HEK293 (cell line): Measurements from ENCODE around the gene DGKH.
A peak's percentile ranks its signal among the peaks of the same experiment; 100 is the strongest.

Source experiments
- CTCF ChIA-PET: fragments of 350-600 bp; formaldehyde crosslinking; extraction: SDS; loops from one replicate; lab custom pipeline; 2021; ENCODE audit warnings: antibody characterized with exemption; lab: Yijun Ruan, JAX
- POLR2A ChIA-PET: fragments of 300-600 bp; formaldehyde crosslinking; extraction: SDS; loops from one replicate; lab custom pipeline; 2020; ENCODE audit warnings: antibody characterized with exemption, inconsistent platforms; lab: Yijun Ruan, JAX
- H3K27ac ChIP-seq: fragments of 200-500 bp; sonication (Bioruptor generic); 2 replicates; pipeline ENCODE4 v1.5.1; 2014; ENCODE audit warnings: low read depth, low read length, control low read depth, inconsistent platforms; ENCODE audit errors: extremely low read depth
- H3K36me3 ChIP-seq, 2 experiments: fragments of 200-500 bp in 1 of 2; sonication (Bioruptor generic) in 1 of 2; 1 replicate in 1 of 2; 2 replicates in 1 of 2; pipeline ENCODE4 v1.5.1; 2014 to 2017; ENCODE audit warnings: inconsistent platforms in 2 of 2, low read length in 2 of 2; ENCODE audit not compliant: control insufficient read depth in 2 of 2, insufficient read depth in 1 of 2
- H3K4me1 ChIP-seq: fragments of 200-500 bp; sonication (Bioruptor generic); 2 replicates; pipeline ENCODE4 v1.5.1; 2014; ENCODE audit warnings: mild to moderate bottlenecking, low read length, inconsistent platforms; ENCODE audit not compliant: control insufficient read depth, insufficient read depth
- H3K4me3 ChIP-seq: 2 replicates; pipeline ENCODE4 v1.5.1; 2011; ENCODE audit warnings: low read depth, mild to moderate bottlenecking, control low read depth, low read length, moderate library complexity
- H3K9me3 ChIP-seq: fragments of 200-500 bp; sonication (Bioruptor generic); 2 replicates; pipeline ENCODE4 v1.5.1; 2014; ENCODE audit warnings: low read depth, low read length, inconsistent platforms; ENCODE audit not compliant: control insufficient read depth, insufficient read depth
- BCL11A ChIP-seq: fragments of 450-650 bp; formaldehyde crosslinking; IDR thresholded peaks from 2 replicates; pipeline ENCODE4 v1.5.1; 2016; ENCODE audit warnings: low read depth, missing biosample characterization, missing genetic modification characterization
- EGR2 ChIP-seq: fragments of 450-650 bp; formaldehyde crosslinking; IDR thresholded peaks from 2 replicates; pipeline ENCODE4 v1.5.1; 2016; ENCODE audit warnings: low read depth, missing biosample characterization, missing genetic modification characterization
- GFI1B ChIP-seq: fragments of 450-650 bp; formaldehyde crosslinking; IDR thresholded peaks from 2 replicates; pipeline ENCODE4 v1.5.1; 2016; ENCODE audit warnings: missing biosample characterization, missing genetic modification characterization
- HIC1 ChIP-seq: fragments of 450-650 bp; formaldehyde crosslinking; IDR thresholded peaks from 2 replicates; pipeline ENCODE4 v1.5.1; 2016; ENCODE audit warnings: missing biosample characterization, missing genetic modification characterization
- ZBTB20 ChIP-seq: fragments of 450-650 bp; formaldehyde crosslinking; IDR thresholded peaks from 2 replicates; pipeline ENCODE4 v1.5.1; 2016; ENCODE audit warnings: missing biosample characterization, missing genetic modification characterization
- ZBTB48 ChIP-seq: fragments of 450-650 bp; formaldehyde crosslinking; IDR thresholded peaks from 2 replicates; pipeline ENCODE4 v1.5.1; 2016; ENCODE audit warnings: missing biosample characterization, missing genetic modification characterization
- ZFHX2 ChIP-seq: fragments of 450-650 bp; formaldehyde crosslinking; conservative IDR thresholded peaks from 2 replicates; pipeline ENCODE4 v1.5.1; 2016; ENCODE audit warnings: missing biosample characterization, missing genetic modification characterization
- ZNF24 ChIP-seq: fragments of 450-650 bp; formaldehyde crosslinking; IDR thresholded peaks from 2 replicates; pipeline ENCODE4 v1.5.1; 2016; ENCODE audit warnings: missing biosample characterization, missing genetic modification characterization
- ZNF501 ChIP-seq: fragments of 450-650 bp; formaldehyde crosslinking; IDR thresholded peaks from 2 replicates; pipeline ENCODE4 v1.5.1; 2016; ENCODE audit warnings: missing biosample characterization, missing genetic modification characterization
- ZNF514 ChIP-seq: fragments of 450-650 bp; formaldehyde crosslinking; IDR thresholded peaks from 2 replicates; pipeline ENCODE4 v1.5.1; 2016; ENCODE audit warnings: missing biosample characterization, missing genetic modification characterization
- ZNF76 ChIP-seq: fragments of 450-650 bp; formaldehyde crosslinking; IDR thresholded peaks from 2 replicates; pipeline ENCODE4; 2016; ENCODE audit warnings: low read depth, missing biosample characterization, missing genetic modification characterization, borderline replicate concordance
- ZNF777 ChIP-seq: fragments of 450-650 bp; formaldehyde crosslinking; IDR thresholded peaks from 2 replicates; pipeline ENCODE4 v1.5.1; 2017; ENCODE audit warnings: missing biosample characterization, missing genetic modification characterization, borderline replicate concordance
- ZNF785 ChIP-seq: fragments of 450-650 bp; formaldehyde crosslinking; IDR thresholded peaks from 2 replicates; pipeline ENCODE4 v1.5.1; 2016; ENCODE audit warnings: missing biosample characterization, missing genetic modification characterization
- ZNF792 ChIP-seq: fragments of 450-650 bp; formaldehyde crosslinking; IDR thresholded peaks from 2 replicates; pipeline ENCODE4 v1.5.1; 2016; ENCODE audit warnings: missing biosample characterization, missing genetic modification characterization
- ZSCAN4 ChIP-seq: fragments of 450-650 bp; formaldehyde crosslinking; IDR thresholded peaks from 2 replicates; pipeline ENCODE4 v1.5.1; 2017; ENCODE audit warnings: missing biosample characterization, missing genetic modification characterization
- TF ChIP-seq, protein P1 (sequence below): sonication (generic); formaldehyde crosslinking; IDR thresholded peaks from 2 replicates; pipeline ENCODE4 v1.8.1; 2022; ENCODE audit warnings: mild to moderate bottlenecking, moderate library complexity, missing genetic modification reagents
- TF ChIP-seq, protein P2 (sequence below): fragments of 450-650 bp; formaldehyde crosslinking; optimal IDR thresholded peaks from 2 replicates; pipeline ENCODE3; 2016; ENCODE audit warnings: missing biosample characterization, mild to moderate bottlenecking, missing genetic modification characterization
- TF ChIP-seq, protein P3 (sequence below): fragments of 450-650 bp; formaldehyde crosslinking; IDR thresholded peaks from 2 replicates; pipeline ENCODE4 v1.5.1; 2016; ENCODE audit warnings: missing biosample characterization, missing genetic modification characterization

Gene DGKH

GRCh38 chr13:42277618-42278276, 229.3 kb downstream of the DGKH start (continued):
- TF ChIP-seq, protein P1, sequence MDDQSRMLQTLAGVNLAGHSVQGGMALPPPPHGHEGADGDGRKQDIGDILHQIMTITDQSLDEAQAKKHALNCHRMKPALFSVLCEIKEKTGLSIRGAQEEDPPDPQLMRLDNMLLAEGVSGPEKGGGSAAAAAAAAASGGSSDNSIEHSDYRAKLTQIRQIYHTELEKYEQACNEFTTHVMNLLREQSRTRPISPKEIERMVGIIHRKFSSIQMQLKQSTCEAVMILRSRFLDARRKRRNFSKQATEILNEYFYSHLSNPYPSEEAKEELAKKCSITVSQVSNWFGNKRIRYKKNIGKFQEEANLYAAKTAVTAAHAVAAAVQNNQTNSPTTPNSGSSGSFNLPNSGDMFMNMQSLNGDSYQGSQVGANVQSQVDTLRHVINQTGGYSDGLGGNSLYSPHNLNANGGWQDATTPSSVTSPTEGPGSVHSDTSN (CRISPR knock-in tag): no peak
- TF ChIP-seq GFI1B (tag by site-specific recombination) (no peak), ZNF792 (no peak), ZNF501 (tag by site-specific recombination) (no peak), ZNF24 (tag by site-specific recombination) (no peak), ZNF514 (no peak), ZBTB20 (tag by site-specific recombination) (no peak), ZBTB48 (tag by site-specific recombination) (no peak)

- TF ChIP-seq ZNF76 (tag by site-specific recombination): no peak
- TF ChIP-seq ZFHX2 (tag by site-specific recombination): peak; percentile 67
- TF ChIP-seq HIC1 (tag by site-specific recombination): no peak
- peak; percentile 75 for TF ChIP-seq ZSCAN4
- TF ChIP-seq BCL11A (tag by site-specific recombination): no peak
- no peak for TF ChIP-seq ZNF777
- TF ChIP-seq, protein P2, sequence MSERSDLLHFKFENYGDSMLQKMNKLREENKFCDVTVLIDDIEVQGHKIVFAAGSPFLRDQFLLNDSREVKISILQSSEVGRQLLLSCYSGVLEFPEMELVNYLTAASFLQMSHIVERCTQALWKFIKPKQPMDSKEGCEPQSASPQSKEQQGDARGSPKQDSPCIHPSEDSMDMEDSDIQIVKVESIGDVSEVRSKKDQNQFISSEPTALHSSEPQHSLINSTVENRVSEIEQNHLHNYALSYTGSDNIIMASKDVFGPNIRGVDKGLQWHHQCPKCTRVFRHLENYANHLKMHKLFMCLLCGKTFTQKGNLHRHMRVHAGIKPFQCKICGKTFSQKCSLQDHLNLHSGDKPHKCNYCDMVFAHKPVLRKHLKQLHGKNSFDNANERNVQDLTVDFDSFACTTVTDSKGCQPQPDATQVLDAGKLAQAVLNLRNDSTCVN (tag by site-specific recombination): peak; percentile 11
- TF ChIP-seq ZNF785 (tag by site-specific recombination): no peak
- TF ChIP-seq ZNF501 (tag by site-specific recombination): no peak
- peak; percentile 62 for TF ChIP-seq EGR2 (tag by site-specific recombination)
- TF ChIP-seq, protein P3, sequence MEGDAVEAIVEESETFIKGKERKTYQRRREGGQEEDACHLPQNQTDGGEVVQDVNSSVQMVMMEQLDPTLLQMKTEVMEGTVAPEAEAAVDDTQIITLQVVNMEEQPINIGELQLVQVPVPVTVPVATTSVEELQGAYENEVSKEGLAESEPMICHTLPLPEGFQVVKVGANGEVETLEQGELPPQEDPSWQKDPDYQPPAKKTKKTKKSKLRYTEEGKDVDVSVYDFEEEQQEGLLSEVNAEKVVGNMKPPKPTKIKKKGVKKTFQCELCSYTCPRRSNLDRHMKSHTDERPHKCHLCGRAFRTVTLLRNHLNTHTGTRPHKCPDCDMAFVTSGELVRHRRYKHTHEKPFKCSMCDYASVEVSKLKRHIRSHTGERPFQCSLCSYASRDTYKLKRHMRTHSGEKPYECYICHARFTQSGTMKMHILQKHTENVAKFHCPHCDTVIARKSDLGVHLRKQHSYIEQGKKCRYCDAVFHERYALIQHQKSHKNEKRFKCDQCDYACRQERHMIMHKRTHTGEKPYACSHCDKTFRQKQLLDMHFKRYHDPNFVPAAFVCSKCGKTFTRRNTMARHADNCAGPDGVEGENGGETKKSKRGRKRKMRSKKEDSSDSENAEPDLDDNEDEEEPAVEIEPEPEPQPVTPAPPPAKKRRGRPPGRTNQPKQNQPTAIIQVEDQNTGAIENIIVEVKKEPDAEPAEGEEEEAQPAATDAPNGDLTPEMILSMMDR: no peak
- H3K27ac ChIP-seq: no peak overlapping the region
- no peak overlapping the region for H3K4me3 ChIP-seq
- ChIA-PET POLR2A (no interaction called here), CTCF (no interaction called here)
- H3K36me3 ChIP-seq: no peaks in the 10 kb centered on the region
- no peaks in the 10 kb centered on the region for H3K9me3 ChIP-seq
- H3K4me1 ChIP-seq: peaks cover 8% of the 10 kb centered on the region
Measured at GRCh38 chr13:42279080-42279479, 230.6 kb downstream of the DGKH start.
